Loucy (cell line): ENCODE data around the gene PFDN5.
"Not testable (repeated sequence)": the region's sequence is repeated elsewhere in the genome, so short reads cannot be mapped to it uniquely, and the experiment has no call there.

Source experiments
- H2AFZ ChIP-seq: fragments of 200-600 bp; sonication (generic); 2 replicates; pipeline ENCODE4 v1.6.0; 2016; ENCODE audit warnings: antibody characterized with exemption, mild to moderate bottlenecking, low read length, moderate library complexity
- H3F3A ChIP-seq: fragments of 200-600 bp; 2 replicates; pipeline ENCODE4 v1.6.0; 2016; ENCODE audit warnings: antibody characterized with exemption, low read depth, mild to moderate bottlenecking
- H3K27me3 ChIP-seq: fragments of 200-600 bp; sonication (generic); 2 replicates; pipeline ENCODE4 v1.6.1; 2014; ENCODE audit warnings: low read length, mild to moderate bottlenecking; ENCODE audit not compliant: insufficient read depth, poor library complexity, severe bottlenecking
- H3K36me3 ChIP-seq: fragments of 200-600 bp; sonication (generic); 2 replicates; pipeline ENCODE4 v1.6.1; 2016; ENCODE audit warnings: low read length; ENCODE audit not compliant: insufficient read depth
- H3K4me1 ChIP-seq: fragments of 200-600 bp; sonication (generic); 2 replicates; pipeline ENCODE4 v1.5.1; 2014; ENCODE audit warnings: low read length, mild to moderate bottlenecking; ENCODE audit not compliant: insufficient read depth, poor library complexity, severe bottlenecking
- H3K4me2 ChIP-seq: fragments of 200-600 bp; sonication (generic); 2 replicates; pipeline ENCODE4 v1.6.0; 2014; ENCODE audit warnings: antibody characterized with exemption, low read length, low read depth, mild to moderate bottlenecking; ENCODE audit not compliant: poor library complexity, severe bottlenecking
- H3K4me3 ChIP-seq: fragments of 200-600 bp; sonication (generic); 2 replicates; pipeline ENCODE4 v1.5.1; 2014; ENCODE audit warnings: low read length, mild to moderate bottlenecking, mixed read lengths; ENCODE audit not compliant: poor library complexity, severe bottlenecking
- H3K79me2 ChIP-seq: fragments of 200-600 bp; sonication (generic); 2 replicates; pipeline ENCODE4 v1.6.1; 2014; ENCODE audit warnings: low read length; ENCODE audit not compliant: insufficient read depth
- H3K9ac ChIP-seq: fragments of 200-600 bp; sonication (generic); 2 replicates; pipeline ENCODE4 v1.6.0; 2014; ENCODE audit warnings: mild to moderate bottlenecking, low read depth, low read length, moderate library complexity; ENCODE audit not compliant: poor library complexity, severe bottlenecking
- H3K9me2 ChIP-seq: fragments of 200-600 bp; sonication (generic); replicated peaks from 2 replicates; pipeline ENCODE4 v1.6.1; 2016; ENCODE audit warnings: low read depth, low read length, mixed read lengths
- H3K9me3 ChIP-seq: fragments of 200-600 bp; sonication (generic); 2 replicates; pipeline ENCODE4 v1.6.1; 2014; ENCODE audit warnings: mild to moderate bottlenecking, antibody characterized with exemption, low read length, low read depth; ENCODE audit not compliant: insufficient read depth
- H4K20me1 ChIP-seq: fragments of 200-600 bp; sonication (generic); 2 replicates; pipeline ENCODE4 v1.6.0; 2014; ENCODE audit warnings: antibody characterized with exemption, low read length, mild to moderate bottlenecking; ENCODE audit not compliant: insufficient read depth, poor library complexity, severe bottlenecking
- CTCF ChIP-seq: fragments of 200-600 bp; sonication (generic); conservative IDR thresholded peaks from 2 replicates; pipeline ENCODE4 v1.5.1; 2014; ENCODE audit warnings: mild to moderate bottlenecking, antibody characterized with exemption, low read length
- EZH2phosphoT487 ChIP-seq: fragments of 200-600 bp; IDR thresholded peaks from 2 replicates; pipeline ENCODE4 v1.6.1; 2018; ENCODE audit warnings: antibody characterized with exemption, mild to moderate bottlenecking, moderate library complexity, borderline replicate concordance

PFDN5 gene

GRCh38 chr12:53290661-53291060, 4.7 kb upstream of the PFDN5 start:
- no peaks in the 10 kb centered on the region for H3K9me3 ChIP-seq
- TF ChIP-seq CTCF (no peak), EZH2phosphoT487 (no peak)
- H3K9me2 ChIP-seq: no peaks in the 10 kb centered on the region
- H3K4me1 ChIP-seq: peaks cover 5% of the 10 kb centered on the region
- H4K20me1 ChIP-seq: no peaks in the 10 kb centered on the region
- H3K36me3 ChIP-seq: peaks cover 52% of the 10 kb centered on the region; the same call in 1 of the 2 replicates
- H3F3A ChIP-seq: no peaks in the 10 kb centered on the region
- H2AFZ ChIP-seq: no peak overlapping the region
- no peaks in the 10 kb centered on the region for H3K27me3 ChIP-seq
- no peak overlapping the region for H3K9ac ChIP-seq
- H3K79me2 ChIP-seq: peaks cover 2% of the 10 kb centered on the region
- no peak overlapping the region for H3K4me3 ChIP-seq
- H3K4me2 ChIP-seq: no peak overlapping the region

- Histone ChIP-seq H3K9me3 (no peaks in the 10 kb centered on the region), H2AFZ (no peak overlapping the region), H3K79me2 (peaks cover 20% of the 10 kb centered on the region), H3K9me2 (no peaks in the 10 kb centered on the region), H3F3A (no peaks in the 10 kb centered on the region), H3K9ac (no peak overlapping the region), H3K4me3 (no peak overlapping the region), H3K27me3 (no peaks in the 10 kb centered on the region), H4K20me1 (no peaks in the 10 kb centered on the region), H3K4me2 (no peak overlapping the region), H3K36me3 (peaks cover 52% of the 10 kb centered on the region; the same call in 1 of the 2 replicates), H3K4me1 (peaks cover 13% of the 10 kb centered on the region)
- no peak for TF ChIP-seq CTCF
- TF ChIP-seq EZH2phosphoT487: no peak
Observed at GRCh38 chr12:53292426-53292825, 2.9 kb upstream of the PFDN5 start.

GRCh38 chr12:53295891-53296219, 513 bp downstream of the PFDN5 start:
- peaks cover 26% of the 10 kb centered on the region for H3K4me1 ChIP-seq
- H3F3A ChIP-seq: no peaks in the 10 kb centered on the region; the same call in 1 of the 2 replicates

GRCh38 chr12:53297106-53297505, 1.8 kb downstream of the PFDN5 start:
- peaks cover 16% of the 10 kb centered on the region; the same call in 1 of the 2 replicates for H3K36me3 ChIP-seq
- peaks cover 42% of the 10 kb centered on the region for H3K79me2 ChIP-seq

More at GRCh38 chr12:53295891-53296219, 513 bp downstream of the PFDN5 start:
- peaks cover 35% of the 10 kb centered on the region for H3K79me2 ChIP-seq
- peak overlapping the region; percentile 87 for H3K4me2 ChIP-seq
- peak overlapping the region; percentile 95 for H3K4me3 ChIP-seq
- no peaks in the 10 kb centered on the region for H3K9me2 ChIP-seq
- H4K20me1 ChIP-seq: peaks cover 3% of the 10 kb centered on the region
- no peaks in the 10 kb centered on the region for H3K9me3 ChIP-seq
- H3K9ac ChIP-seq: peak overlapping the region; percentile 90
- H2AFZ ChIP-seq: peak overlapping the region; percentile 84
- peaks cover 22% of the 10 kb centered on the region; the same call in 1 of the 2 replicates for H3K36me3 ChIP-seq
- no peak for TF ChIP-seq CTCF
- TF ChIP-seq EZH2phosphoT487: no peak
- no peaks in the 10 kb centered on the region for H3K27me3 ChIP-seq

More at GRCh38 chr12:53297106-53297505, 1.8 kb downstream of the PFDN5 start:
- peaks cover 33% of the 10 kb centered on the region for H3K4me1 ChIP-seq
- not testable (repeated sequence) for H3K4me3 ChIP-seq, H3K9me3 ChIP-seq, H3K9me2 ChIP-seq, H4K20me1 ChIP-seq, H3K27me3 ChIP-seq, H2AFZ ChIP-seq, H3F3A ChIP-seq
- H3K9ac ChIP-seq: peak overlapping the region; percentile 90
- H3K4me2 ChIP-seq: peak overlapping the region; percentile 87
